ENCODE results near the gene RSBN1L.

Gene RSBN1L

GRCh38 chr7:77811516-77812289, 115.4 kb downstream of the RSBN1L start:
- DNase-seq, result no peak

GRCh38 chr7:77812290-77812685, 116.0 kb downstream of the RSBN1L start:
- DNase-seq, result no peak

- no peak for DNase-seq
Observed at GRCh38 chr7:77813180-77813579, 116.9 kb downstream of the RSBN1L start.

GRCh38 chr7:77819021-77819420, 122.8 kb downstream of the RSBN1L start:
- DNase-seq, result no peak

- DNase-seq, result no peak
Observed at GRCh38 chr7:77820967-77821366, 124.7 kb downstream of the RSBN1L start.

GRCh38 chr7:77822269-77822668, 126.0 kb downstream of the RSBN1L start:
- no peak for DNase-seq

- no peak for DNase-seq
Observed at GRCh38 chr7:77823787-77824186, 127.5 kb downstream of the RSBN1L start.

GRCh38 chr7:77824636-77825035, 128.4 kb downstream of the RSBN1L start:
- DNase-seq, result no peak

- no peak for DNase-seq
Observed at GRCh38 chr7:77825131-77825530, 128.9 kb downstream of the RSBN1L start.

GRCh38 chr7:77826300-77826699, 130.0 kb downstream of the RSBN1L start:
- DNase-seq, result no peak

GRCh38 chr7:77827999-77828398, 131.7 kb downstream of the RSBN1L start:
- no peak for DNase-seq

GRCh38 chr7:77830649-77831355, 134.5 kb downstream of the RSBN1L start:
- no peak for DNase-seq

- no peak for DNase-seq
Observed at GRCh38 chr7:77831481-77831880, 135.2 kb downstream of the RSBN1L start.

GRCh38 chr7:77831953-77832352, 135.7 kb downstream of the RSBN1L start:
- no peak for DNase-seq
